HG02981 (cell line): ENCODE measurements around the gene RNF113A.
"Not testable (repeated sequence)": the region's sequence is repeated elsewhere in the genome, so short reads cannot be mapped to it uniquely, and the experiment has no call there.

Source experiments
- ATAC-seq: cut with Tn5 transposase; IDR thresholded peaks from one replicate; pipeline ENCODE4 v1.9.1; 2021; ENCODE audit warnings: mild to moderate bottlenecking, moderate library complexity; ENCODE audit not compliant: unreplicated experiment

The RNF113A gene

GRCh38 chrX:119852382-119853353, 18.9 kb downstream of the RNF113A start, which contains the start of gene UPF3B:
TSS of gene UPF3B (minus strand) at chrX:119852963. CDS start at chrX:119852928, 35 bp downstream.
- ATAC-seq: peak; percentile 97

- no peak for ATAC-seq
Measured at GRCh38 chrX:119833905-119834304, 37.6 kb downstream of the RNF113A start.

GRCh38 chrX:119828446-119828845, 43.1 kb downstream of the RNF113A start:
- no peak for ATAC-seq

GRCh38 chrX:119826399-119826959, 45.1 kb downstream of the RNF113A start:
- no peak for ATAC-seq

DNA sequence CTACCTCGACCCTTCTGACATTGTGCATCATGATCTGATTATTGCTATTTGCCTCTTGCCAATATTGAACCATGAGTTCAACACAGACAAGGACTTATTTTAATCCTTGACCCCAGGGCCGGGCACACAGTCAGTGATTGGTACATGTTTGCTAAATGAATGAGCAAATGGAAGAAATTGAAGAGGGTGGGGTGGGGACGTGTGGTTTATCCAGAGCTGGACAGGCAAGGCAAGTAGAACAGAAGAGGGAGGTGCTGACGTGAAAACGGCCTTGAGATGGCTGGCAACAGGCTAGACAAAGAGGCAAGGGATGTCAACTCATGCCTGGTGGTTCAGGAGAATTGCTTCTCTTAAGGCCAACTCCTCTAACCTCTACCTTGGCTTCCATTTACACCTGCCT, 47.3 kb downstream of the RNF113A start:
- not testable (repeated sequence) for ATAC-seq

GRCh38 chrX:119821703-119822102, 49.8 kb downstream of the RNF113A start:
- ATAC-seq: peak; percentile 99
